ENCODE data around the gene PPP1R9A.

PPP1R9A gene

DNA sequence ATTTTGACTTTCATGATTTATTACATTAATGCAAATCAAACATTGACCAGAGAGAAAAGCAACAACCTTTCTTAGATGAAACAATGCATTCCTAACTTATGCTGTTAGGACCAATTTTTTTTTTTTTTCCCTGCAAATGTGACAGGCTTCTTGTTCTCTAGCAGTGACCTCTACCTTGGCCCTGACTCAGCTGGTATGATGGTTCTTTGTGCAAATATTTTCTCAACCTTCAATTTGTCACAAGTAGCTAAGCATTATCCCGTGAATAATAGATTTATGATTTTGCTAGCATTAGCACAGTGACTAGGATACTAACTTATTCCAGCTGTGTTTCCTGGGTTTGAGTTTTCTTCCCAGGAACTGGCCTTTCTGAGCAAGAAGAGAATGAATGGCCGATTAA, 64.9 kb downstream of the PPP1R9A start:
- Histone ChIP-seq H3K4me2 (ENCODE audit: low read length) (no peak overlapping the region), H3K79me2 (ENCODE audit: control insufficient read depth, low read length) (no peaks in the 10 kb centered on the region), H3K27ac (ENCODE audit: low read depth, low read length) (no peak overlapping the region), H3F3A (ENCODE audit: control insufficient read depth, insufficient read depth) (no peaks in the 10 kb centered on the region), H3K27me3 (ENCODE audit: control insufficient read depth, low read length) (no peaks in the 10 kb centered on the region), H3K4me1 (ENCODE audit: control insufficient read depth, low read length) (no peaks in the 10 kb centered on the region), H3K9me2 (replicated peaks; ENCODE audit: control insufficient read depth, low read length) (no peaks in the 10 kb centered on the region), H3K36me3 (ENCODE audit: control insufficient read depth, low read length) (no peaks in the 10 kb centered on the region), H3K4me3 (ENCODE audit: low read length) (no peak overlapping the region), H3K9me3 (ENCODE audit: control insufficient read depth, insufficient read depth, low read length) (no peaks in the 10 kb centered on the region), H4K20me1 (ENCODE audit: control insufficient read depth, insufficient read depth, low read depth, low read length) (no peaks in the 10 kb centered on the region)
- TF ChIP-seq EZH2phosphoT487 (IDR thresholded peaks at IDR 0.05; ENCODE audit: borderline replicate concordance, low read length), result no peak
- TF ChIP-seq, protein P1, sequence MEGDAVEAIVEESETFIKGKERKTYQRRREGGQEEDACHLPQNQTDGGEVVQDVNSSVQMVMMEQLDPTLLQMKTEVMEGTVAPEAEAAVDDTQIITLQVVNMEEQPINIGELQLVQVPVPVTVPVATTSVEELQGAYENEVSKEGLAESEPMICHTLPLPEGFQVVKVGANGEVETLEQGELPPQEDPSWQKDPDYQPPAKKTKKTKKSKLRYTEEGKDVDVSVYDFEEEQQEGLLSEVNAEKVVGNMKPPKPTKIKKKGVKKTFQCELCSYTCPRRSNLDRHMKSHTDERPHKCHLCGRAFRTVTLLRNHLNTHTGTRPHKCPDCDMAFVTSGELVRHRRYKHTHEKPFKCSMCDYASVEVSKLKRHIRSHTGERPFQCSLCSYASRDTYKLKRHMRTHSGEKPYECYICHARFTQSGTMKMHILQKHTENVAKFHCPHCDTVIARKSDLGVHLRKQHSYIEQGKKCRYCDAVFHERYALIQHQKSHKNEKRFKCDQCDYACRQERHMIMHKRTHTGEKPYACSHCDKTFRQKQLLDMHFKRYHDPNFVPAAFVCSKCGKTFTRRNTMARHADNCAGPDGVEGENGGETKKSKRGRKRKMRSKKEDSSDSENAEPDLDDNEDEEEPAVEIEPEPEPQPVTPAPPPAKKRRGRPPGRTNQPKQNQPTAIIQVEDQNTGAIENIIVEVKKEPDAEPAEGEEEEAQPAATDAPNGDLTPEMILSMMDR (IDR thresholded peaks at IDR 0.05; ENCODE audit: low read depth, low read length, poor library complexity, severe bottlenecking), result no peak

DNA sequence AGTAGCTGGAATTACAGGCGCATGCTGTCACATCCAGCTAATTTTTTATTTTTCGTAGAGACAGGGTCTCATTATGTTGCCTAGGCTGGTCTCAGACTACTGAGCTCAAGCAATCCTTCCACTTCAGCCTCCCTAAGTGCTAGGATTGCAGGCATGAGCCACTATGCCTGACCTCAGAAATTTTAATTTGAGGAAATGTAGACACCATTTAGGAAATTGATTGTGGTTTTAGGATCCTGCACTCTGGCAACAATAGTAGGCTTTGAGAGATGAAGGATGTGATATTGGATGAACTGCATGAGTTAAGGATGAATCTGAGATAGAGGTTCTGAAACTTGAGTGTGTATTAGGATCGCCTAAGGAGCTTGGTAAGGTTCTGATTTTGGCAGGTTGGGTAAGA, 66.5 kb downstream of the PPP1R9A start:
- TF ChIP-seq EZH2phosphoT487 (IDR thresholded peaks at IDR 0.05; ENCODE audit: borderline replicate concordance, low read length), result no peak
- TF ChIP-seq, protein P1 (IDR thresholded peaks at IDR 0.05; ENCODE audit: low read depth, low read length, poor library complexity, severe bottlenecking), result no peak
- Histone ChIP-seq H3K4me2 (ENCODE audit: low read length) (no peak overlapping the region), H3K36me3 (ENCODE audit: control insufficient read depth, low read length) (no peaks in the 10 kb centered on the region), H3K27me3 (ENCODE audit: control insufficient read depth, low read length) (no peaks in the 10 kb centered on the region), H3F3A (ENCODE audit: control insufficient read depth, insufficient read depth) (no peaks in the 10 kb centered on the region), H3K9me3 (ENCODE audit: control insufficient read depth, insufficient read depth, low read length) (no peaks in the 10 kb centered on the region), H3K4me3 (ENCODE audit: low read length) (no peak overlapping the region), H3K9me2 (replicated peaks; ENCODE audit: control insufficient read depth, low read length) (no peaks in the 10 kb centered on the region), H3K79me2 (ENCODE audit: control insufficient read depth, low read length) (no peaks in the 10 kb centered on the region), H3K4me1 (ENCODE audit: control insufficient read depth, low read length) (no peaks in the 10 kb centered on the region), H3K27ac (ENCODE audit: low read depth, low read length) (no peak overlapping the region), H4K20me1 (ENCODE audit: control insufficient read depth, insufficient read depth, low read depth, low read length) (no peaks in the 10 kb centered on the region)

- no peak overlapping the region for H3K4me2 ChIP-seq (ENCODE audit: low read length)
- H3K4me3 ChIP-seq (ENCODE audit: low read length), result no peak overlapping the region
- no peaks in the 10 kb centered on the region for H3K36me3 ChIP-seq (ENCODE audit: control insufficient read depth, low read length)
- no peaks in the 10 kb centered on the region for H3K9me2 ChIP-seq (replicated peaks; ENCODE audit: control insufficient read depth, low read length)
- H3K27ac ChIP-seq (ENCODE audit: low read depth, low read length), result no peak overlapping the region
- no peaks in the 10 kb centered on the region for H3K79me2 ChIP-seq (ENCODE audit: control insufficient read depth, low read length)
- TF ChIP-seq EZH2phosphoT487 (IDR thresholded peaks at IDR 0.05; ENCODE audit: borderline replicate concordance, low read length), result no peak
- TF ChIP-seq, protein P1 (IDR thresholded peaks at IDR 0.05; ENCODE audit: low read depth, low read length, poor library complexity, severe bottlenecking), result no peak
- H3K9me3 ChIP-seq (ENCODE audit: control insufficient read depth, insufficient read depth, low read length), result no peaks in the 10 kb centered on the region
- no peaks in the 10 kb centered on the region for H3K4me1 ChIP-seq (ENCODE audit: control insufficient read depth, low read length)
- H3F3A ChIP-seq (ENCODE audit: control insufficient read depth, insufficient read depth), result no peaks in the 10 kb centered on the region
- no peaks in the 10 kb centered on the region for H4K20me1 ChIP-seq (ENCODE audit: control insufficient read depth, insufficient read depth, low read depth, low read length)
- H3K27me3 ChIP-seq (ENCODE audit: control insufficient read depth, low read length), result no peaks in the 10 kb centered on the region
These were observed 67.0 kb downstream of the PPP1R9A start for GRCh38 chr7:94974423-94974822.

GRCh38 chr7:94975336-94975735, 67.9 kb downstream of the PPP1R9A start:
- Histone ChIP-seq H3K4me1 (ENCODE audit: control insufficient read depth, low read length) (no peaks in the 10 kb centered on the region), H3K4me2 (ENCODE audit: low read length) (no peak overlapping the region), H3K4me3 (ENCODE audit: low read length) (no peak overlapping the region), H3K79me2 (ENCODE audit: control insufficient read depth, low read length) (no peaks in the 10 kb centered on the region), H3K9me3 (ENCODE audit: control insufficient read depth, insufficient read depth, low read length) (no peaks in the 10 kb centered on the region), H4K20me1 (ENCODE audit: control insufficient read depth, insufficient read depth, low read depth, low read length) (no peaks in the 10 kb centered on the region), H3K27ac (ENCODE audit: low read depth, low read length) (no peak overlapping the region), H3K9me2 (replicated peaks; ENCODE audit: control insufficient read depth, low read length) (no peaks in the 10 kb centered on the region), H3F3A (ENCODE audit: control insufficient read depth, insufficient read depth) (no peaks in the 10 kb centered on the region), H3K36me3 (ENCODE audit: control insufficient read depth, low read length) (no peaks in the 10 kb centered on the region), H3K27me3 (ENCODE audit: control insufficient read depth, low read length) (no peaks in the 10 kb centered on the region)
- no peak for TF ChIP-seq EZH2phosphoT487 (IDR thresholded peaks at IDR 0.05; ENCODE audit: borderline replicate concordance, low read length)
- TF ChIP-seq, protein P1 (IDR thresholded peaks at IDR 0.05; ENCODE audit: low read depth, low read length, poor library complexity, severe bottlenecking), result no peak

All from DOHH2 (cell line).